ENCODE data around the gene ZFYVE27. TPM values are rescaled to one million over a fixed set of nuclear protein-coding genes. Genes with fewer than 3 reads are reported as not detected.

The ZFYVE27 gene, protein sequence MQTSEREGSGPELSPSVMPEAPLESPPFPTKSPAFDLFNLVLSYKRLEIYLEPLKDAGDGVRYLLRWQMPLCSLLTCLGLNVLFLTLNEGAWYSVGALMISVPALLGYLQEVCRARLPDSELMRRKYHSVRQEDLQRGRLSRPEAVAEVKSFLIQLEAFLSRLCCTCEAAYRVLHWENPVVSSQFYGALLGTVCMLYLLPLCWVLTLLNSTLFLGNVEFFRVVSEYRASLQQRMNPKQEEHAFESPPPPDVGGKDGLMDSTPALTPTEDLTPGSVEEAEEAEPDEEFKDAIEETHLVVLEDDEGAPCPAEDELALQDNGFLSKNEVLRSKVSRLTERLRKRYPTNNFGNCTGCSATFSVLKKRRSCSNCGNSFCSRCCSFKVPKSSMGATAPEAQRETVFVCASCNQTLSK
- total RNA-seq: 9.7 and 9.8 TPM in 2 replicates

DNA sequence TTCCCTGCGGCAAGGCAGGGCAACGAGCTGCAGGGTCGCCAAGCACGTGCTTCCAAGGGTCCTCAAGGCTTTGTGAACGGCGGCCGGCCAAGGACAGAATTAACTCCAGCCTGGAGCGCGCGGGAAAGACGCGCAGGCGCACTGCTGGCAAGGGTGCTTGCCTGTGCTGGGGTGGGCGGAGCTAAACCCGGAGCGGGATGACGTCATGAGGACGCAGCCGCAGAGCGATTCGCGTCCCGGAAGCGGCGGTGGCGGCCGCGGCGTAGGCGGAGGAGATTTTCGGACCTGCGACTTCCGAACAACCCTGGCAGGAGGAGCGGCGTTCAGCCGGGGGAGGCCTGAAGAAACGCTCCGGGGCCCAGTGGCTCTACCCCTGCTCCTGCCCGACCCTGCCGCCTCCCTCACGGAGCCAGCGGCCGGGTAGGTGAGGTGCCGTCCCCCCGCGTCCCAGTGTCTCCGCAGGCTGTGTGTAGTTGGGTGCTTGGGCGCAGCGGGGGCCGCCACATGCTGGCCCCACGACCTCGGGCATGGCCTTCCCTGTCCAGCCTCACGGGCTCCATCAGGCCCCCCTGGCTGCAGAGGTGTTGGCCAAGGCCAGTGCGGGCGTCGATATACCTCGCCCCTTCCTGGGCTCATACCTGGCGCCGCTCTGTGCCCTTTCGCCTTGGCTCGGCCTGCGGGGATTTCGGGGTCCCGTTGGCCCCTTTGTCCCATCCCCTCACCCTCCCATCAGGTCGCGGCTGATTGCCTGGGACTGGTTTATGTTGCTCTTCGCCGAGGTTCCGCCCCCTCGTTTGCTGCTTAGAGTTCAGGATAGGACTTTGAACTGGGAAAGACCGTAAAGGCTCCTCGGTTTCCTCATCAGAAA is at the start of gene ZFYVE27:
ZFYVE27 (plus strand) TSS at position 227 of the 868 bp plus-strand sequence. CDS start 1,350 bp downstream, outside the sequence.

DNA sequence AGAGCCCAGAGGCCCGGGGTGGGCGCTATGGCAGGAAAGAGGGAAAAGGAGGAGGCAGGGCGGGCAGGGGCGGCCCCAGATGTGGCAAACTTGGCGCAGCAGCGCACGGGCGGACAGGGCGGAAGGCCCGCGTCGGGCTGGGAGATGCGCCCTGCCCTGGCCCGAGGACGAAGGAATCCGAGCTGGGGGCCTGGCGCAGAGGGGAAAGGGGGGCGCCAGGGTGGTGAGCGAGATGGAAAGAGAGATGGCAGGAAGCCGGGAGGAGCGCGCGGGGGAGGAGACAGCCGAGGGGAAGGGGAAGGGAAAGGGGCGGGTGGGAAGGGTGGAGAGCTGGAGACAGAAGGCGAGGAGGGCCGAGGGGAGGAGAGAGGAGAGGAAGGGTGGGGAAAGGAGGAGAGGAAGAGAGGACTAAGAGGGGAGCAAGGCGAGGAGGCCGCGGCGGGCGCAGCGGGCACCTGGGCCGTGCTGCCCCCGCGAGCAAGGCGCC is 23.5 kb upstream of the ZFYVE27 start, which contains the start of gene MARVELD1:
MARVELD1 (plus strand) TSS at position 392 of the 487 bp plus-strand sequence. CDS start 147 bp downstream, outside the sequence.

DNA sequence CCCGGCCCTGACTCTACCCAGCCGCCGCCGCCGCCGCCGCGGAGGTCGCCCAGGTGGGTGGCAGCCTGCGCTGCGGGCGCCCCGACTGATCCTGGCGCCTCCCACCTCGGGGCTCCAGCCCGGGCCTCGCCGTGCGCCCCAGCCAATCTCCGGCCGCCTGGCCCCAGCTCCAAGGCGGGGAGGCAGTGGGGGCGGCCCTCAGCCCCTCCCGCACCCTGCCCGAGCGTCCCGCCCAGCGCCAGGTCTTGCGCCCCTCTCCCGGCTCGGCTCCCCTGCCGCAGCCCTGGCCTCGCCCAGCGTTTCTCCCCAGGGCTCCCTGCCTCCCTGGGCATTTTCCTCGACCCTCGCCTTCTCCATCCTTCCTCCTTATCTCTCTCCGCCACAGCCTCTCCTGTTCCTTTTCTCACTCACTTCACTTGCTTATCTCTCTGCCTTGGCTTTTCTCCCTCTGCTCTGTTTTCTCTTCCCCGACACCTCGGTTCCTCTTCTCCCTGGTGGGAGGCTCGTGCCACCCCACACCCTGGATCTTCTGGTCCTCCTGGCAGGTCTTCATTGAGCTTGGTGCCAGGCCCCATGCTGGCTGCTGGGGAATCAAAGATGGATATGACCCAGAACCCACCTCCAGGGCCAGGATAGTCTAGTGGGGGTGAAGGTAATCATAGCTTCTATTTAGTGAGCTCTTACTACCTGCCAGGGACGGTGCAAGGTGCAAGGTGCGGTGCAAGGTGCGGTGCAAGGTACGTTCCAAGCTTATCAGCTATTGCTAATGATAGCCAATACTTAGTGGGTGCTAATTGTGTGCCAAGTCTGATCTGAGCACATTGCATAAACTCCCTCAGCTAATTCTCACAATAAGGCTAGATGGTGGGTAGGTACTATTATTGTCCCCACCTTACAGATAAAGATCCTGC is 35.2 kb downstream of the ZFYVE27 start, which contains the start of gene SFRP5:
SFRP5 (minus strand) TSS at position 87 of the 911 bp plus-strand sequence. CDS start 166 bp downstream, outside the sequence.

Other genes starting within 250 kb of the ZFYVE27 start
- gene MMS19, start 238.7 kb upstream of the ZFYVE27 start, total RNA-seq: 102 and 107 TPM in 2 replicates
- gene UBTD1, start 238.2 kb upstream of the ZFYVE27 start, total RNA-seq: 29.5 and 31.7 TPM in 2 replicates
- gene ANKRD2, start 164.3 kb upstream of the ZFYVE27 start, total RNA-seq: 0.49 and 0.67 TPM in 2 replicates
- 0.07 and 0.10 TPM in 2 replicates for gene HOGA1, start 152.7 kb upstream of the ZFYVE27 start, total RNA-seq
- gene C10orf62, start 147.4 kb upstream of the ZFYVE27 start, total RNA-seq: not detected in 2 replicates
- gene MORN4, start 103.6 kb upstream of the ZFYVE27 start, total RNA-seq: 5.1 and 6.1 TPM in 2 replicates
- 25.2 and 26.0 TPM in 2 replicates for gene PI4K2A, start 96.5 kb upstream of the ZFYVE27 start, total RNA-seq
- gene AVPI1, start 49.9 kb upstream of the ZFYVE27 start, total RNA-seq: 4.4 and 5.2 TPM in 2 replicates
- 27.0 and 38.7 TPM in 2 replicates for gene MARVELD1, start 23.4 kb upstream of the ZFYVE27 start, total RNA-seq
- not detected in 2 replicates for gene SFRP5, start 34.9 kb downstream of the ZFYVE27 start, total RNA-seq
- gene GOLGA7B, start 112.7 kb downstream of the ZFYVE27 start, total RNA-seq: 0.05 TPM in 1 of 2 replicates, not detected in the other

All from mammary microvascular endothelial cell (primary cell).